Measurements from ENCODE around the gene ARHGAP44. TPM values are rescaled to one million over a fixed set of nuclear protein-coding genes. Genes with fewer than 3 reads are reported as not detected.

The ARHGAP44 gene
- total and polyA plus RNA-seq, 2 of the 8 experiments (the other 6 are each of a cell fraction or from before 2014, with no cell fraction given) = 6.2 to 22.2 TPM

- H3K56ac ChIP-seq (replicated peaks; ENCODE audit: insufficient read length, low read depth, low read length) = no peak overlapping the region
- H4K20me1 ChIP-seq (replicated peaks in 1 of 2; ENCODE audit: control insufficient read depth in 1 of 2, insufficient read depth in 2 of 2, low read length in 2 of 2) = peaks cover 0 to 2% of the 10 kb centered on the region in 2 experiments
- H3K4ac ChIP-seq (replicated peaks; ENCODE audit: insufficient read length, low read depth, low read length) = no peak overlapping the region
- no peak overlapping the region for H4K5ac ChIP-seq (ENCODE audit: insufficient read length, low read depth, low read length)
- H4K91ac ChIP-seq (replicated peaks; ENCODE audit: insufficient read length, low read length) = no peak overlapping the region
- H3K4me3 ChIP-seq (ENCODE audit: extremely low read depth in 1 of 4, insufficient read depth in 2 of 4, low read depth in 3 of 4, low read length in 4 of 4) = no peak overlapping the region
- peaks cover 0 to 2% (median 0%) of the 10 kb centered on the region in 4 experiments; a peak in 1 of 8 replicates for H3K36me3 ChIP-seq (ENCODE audit: control insufficient read depth in 2 of 4, insufficient read depth in 4 of 4, low read length in 3 of 4)
- no peaks in the 10 kb centered on the region for H3K79me2 ChIP-seq (ENCODE audit: control insufficient read depth in 1 of 2, insufficient read depth in 2 of 2, low read length in 2 of 2)
- H3K23ac ChIP-seq (ENCODE audit: insufficient read length) = no peak overlapping the region
- no peak overlapping the region for H2AK5ac ChIP-seq (ENCODE audit: low read depth, low read length)
- WGBS, 2 experiments (ENCODE audit: extremely low coverage in 1 of 2, insufficient coverage in 1 of 2, insufficient read length in 1 of 2, insufficient replicate concordance in 2 of 2, low coverage in 1 of 2, low lambda C conversion rate in 2 of 2, missing lambda C conversion rate in 1 of 2) = 92% methylated on average over 6 of the region's 6 CpGs; no CpG with 5 or more reads in 1 of the 2 experiments
- H3K4me2 ChIP-seq (ENCODE audit: insufficient read depth in 1 of 2, low read depth in 2 of 2, low read length in 2 of 2) = no peak overlapping the region
- H2BK20ac ChIP-seq (ENCODE audit: low read length) = no peak overlapping the region
- ChIA-PET CTCF (ENCODE audit: partially characterized antibody) (no interaction called here), POLR2A (ENCODE audit: partially characterized antibody) (no interaction called here)
- no peak overlapping the region for H3K18ac ChIP-seq (ENCODE audit: extremely low read depth, low read length)
- no peaks in the 10 kb centered on the region for H3K9me3 ChIP-seq (ENCODE audit: insufficient read depth in 2 of 2, low read depth in 1 of 2, low read length in 1 of 2)
- no peak overlapping the region for H3K14ac ChIP-seq (ENCODE audit: insufficient read length)
- H2BK5ac ChIP-seq (ENCODE audit: low read depth, low read length) = no peak overlapping the region
- DNase-seq (ENCODE audit: low read depth in 1 of 2, low spot score in 2 of 2) (no peak), FAIRE-seq (no peak)
- H3K23me2 ChIP-seq (ENCODE audit: low read depth, low read length) = no peaks in the 10 kb centered on the region; the same call in 1 of the 2 replicates
- no peak overlapping the region for H3K27ac ChIP-seq (ENCODE audit: low read depth, low read length)
- no peak overlapping the region for H2BK120ac ChIP-seq (replicated peaks; ENCODE audit: low read depth, low read length)
- no peak overlapping the region for H2BK12ac ChIP-seq (ENCODE audit: low read depth, low read length)
- peaks cover 5 to 11% (median 9%) of the 10 kb centered on the region in 4 experiments; a peak in 5 of 7 replicates for H3K4me1 ChIP-seq (replicated peaks in 1 of 4; ENCODE audit: control insufficient read depth in 3 of 4, insufficient read depth in 4 of 4, low read length in 3 of 4)
- H4K8ac ChIP-seq (ENCODE audit: extremely low read depth, insufficient read depth, low read length) = no peak overlapping the region
- H3K79me1 ChIP-seq (ENCODE audit: low read depth, low read length) = no peaks in the 10 kb centered on the region
- no peak overlapping the region for H2AFZ ChIP-seq (ENCODE audit: low read length)
- no peaks in the 10 kb centered on the region for H3K27me3 ChIP-seq (replicated peaks in 1 of 4; ENCODE audit: control insufficient read depth in 3 of 4, extremely low read depth in 1 of 4, insufficient read depth in 3 of 4, low read length in 3 of 4)
- H2BK15ac ChIP-seq (ENCODE audit: low read length) = no peak overlapping the region
- no peak overlapping the region for H3K9ac ChIP-seq (replicated peaks in 1 of 4; ENCODE audit: extremely low read depth in 1 of 4, low read depth in 3 of 4, low read length in 3 of 4)
- TF ChIP-seq RBBP5 (IDR thresholded peaks at IDR 0.05; ENCODE audit: borderline replicate concordance, low read depth, low read length) (no peak), CREB1 (IDR thresholded peaks at IDR 0.05) (no peak), POLR2A (IDR thresholded peaks at IDR 0.05; ENCODE audit: control extremely low read depth in 1 of 2, low read depth in 2 of 2, low read length in 2 of 2) (no peak), KDM5A (IDR thresholded peaks at IDR 0.05; ENCODE audit: low read length) (no peak), SP2 (IDR thresholded peaks at IDR 0.05; ENCODE audit: low read length) (no peak), GTF2F1 (IDR thresholded peaks at IDR 0.05; ENCODE audit: borderline replicate concordance, low read depth, low read length) (no peak), CBX5 (IDR thresholded peaks at IDR 0.05; ENCODE audit: low read depth, low read length) (no peak)
Measured at GRCh38 chr17:12900474-12900873, 111.2 kb downstream of the ARHGAP44 start.

Data from H1 (cell line).